GM23248 (cell line): ENCODE data around the gene SIK1.
"Not testable (repeated sequence)": the region's sequence is repeated elsewhere in the genome, so short reads cannot be mapped to it uniquely, and the experiment has no call there.

Source experiments
- EZH2 ChIP-seq: fragments of 200-600 bp; sonication (generic); IDR thresholded peaks from 2 replicates; pipeline ENCODE4 v1.6.1; 2018; ENCODE audit warnings: antibody characterized with exemption, mild to moderate bottlenecking; ENCODE audit not compliant: insufficient read depth, poor library complexity, severe bottlenecking
- EZH2phosphoT487 ChIP-seq: fragments of 200-600 bp; sonication (generic); IDR thresholded peaks from 2 replicates; pipeline ENCODE4 v1.6.1; 2018; ENCODE audit warnings: antibody characterized with exemption, moderate library complexity, mild to moderate bottlenecking, low read depth; ENCODE audit not compliant: insufficient read depth

DNA sequence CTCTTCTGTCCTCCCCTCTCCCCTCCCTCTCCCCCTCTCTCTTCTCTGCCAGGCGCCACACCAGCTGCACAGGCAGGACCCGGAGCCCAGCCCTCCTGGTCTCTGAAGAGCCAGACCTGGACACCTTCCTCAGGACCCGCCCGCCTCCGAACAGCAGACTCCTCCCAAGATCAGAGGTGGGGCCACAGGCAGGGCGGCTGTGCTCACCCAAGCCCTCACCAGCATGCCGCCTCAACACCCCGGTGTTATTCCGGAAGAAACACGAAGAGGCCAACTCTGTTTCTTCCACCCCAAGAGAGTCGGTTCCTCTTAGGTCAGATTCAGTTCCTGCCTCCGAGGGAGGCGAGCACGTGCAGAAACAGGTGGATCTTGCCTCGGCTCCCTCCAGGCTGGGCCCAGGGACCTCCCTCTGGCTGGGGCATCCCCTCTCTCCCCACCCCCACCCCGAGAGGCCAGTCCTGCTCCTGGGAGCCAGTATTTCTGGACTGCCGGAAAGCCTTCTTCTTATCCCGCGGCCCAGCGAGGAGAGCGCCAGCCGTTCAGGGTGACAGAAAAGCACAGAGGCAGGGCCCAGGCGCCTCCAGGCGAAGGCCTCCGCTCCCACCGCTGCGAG is 16.4 kb downstream of the SIK1 start:
- not testable (repeated sequence) for TF ChIP-seq EZH2, EZH2phosphoT487
